GM19099 (cell line): Measurements from ENCODE around the gene CCDC77.

Experiments used
- POLR2A ChIP-seq: IDR thresholded peaks from 3 replicates; pipeline ENCODE4 v1.6.1; 2011; ENCODE audit warnings: low read depth; ENCODE audit not compliant: insufficient read length; ENCODE audit errors: extremely low read depth

Gene CCDC77

GRCh38 chr12:401235-402028 is at the start of gene CCDC77:
CCDC77 (plus strand) TSS chr12:401644; CDS start chr12:409384, 7,740 bp downstream.
- TF ChIP-seq POLR2A, result peak; percentile 56

DNA sequence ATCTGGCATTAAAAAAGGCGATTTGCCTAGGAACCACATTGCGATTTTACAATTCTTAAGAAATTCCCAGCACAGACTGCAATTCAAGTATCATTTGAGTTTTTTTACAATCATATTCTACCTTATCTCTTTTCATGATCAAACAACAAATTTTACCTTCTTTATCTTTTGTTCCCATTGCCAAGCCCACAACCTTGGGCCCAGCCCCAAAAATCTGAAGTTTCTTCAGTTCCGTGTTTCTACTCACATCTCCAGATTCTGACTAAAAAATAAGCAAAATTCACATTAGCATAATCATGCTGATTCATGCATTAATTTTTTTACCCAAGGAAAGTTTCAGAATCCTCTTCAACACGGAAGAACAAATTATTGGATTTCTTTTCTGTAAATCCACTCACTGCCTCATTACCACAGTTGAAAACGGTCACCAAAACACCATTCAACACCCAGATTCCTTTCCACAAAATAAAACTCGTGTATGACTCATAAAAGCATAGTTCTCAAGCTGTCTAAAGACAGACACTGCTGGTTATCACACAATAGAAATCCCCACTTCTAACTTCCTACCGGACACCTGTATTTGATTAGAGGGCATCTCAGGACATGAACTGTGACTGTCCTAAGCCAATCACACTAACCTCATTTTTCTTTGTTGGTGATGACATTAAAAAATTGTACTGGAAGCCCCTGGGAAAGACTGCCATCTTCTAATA is 45.0 kb upstream of the CCDC77 start:
- TF ChIP-seq POLR2A, result no peak

- TF ChIP-seq POLR2A, result no peak
Measured at GRCh38 chr12:359091-359490, 42.4 kb upstream of the CCDC77 start.

DNA sequence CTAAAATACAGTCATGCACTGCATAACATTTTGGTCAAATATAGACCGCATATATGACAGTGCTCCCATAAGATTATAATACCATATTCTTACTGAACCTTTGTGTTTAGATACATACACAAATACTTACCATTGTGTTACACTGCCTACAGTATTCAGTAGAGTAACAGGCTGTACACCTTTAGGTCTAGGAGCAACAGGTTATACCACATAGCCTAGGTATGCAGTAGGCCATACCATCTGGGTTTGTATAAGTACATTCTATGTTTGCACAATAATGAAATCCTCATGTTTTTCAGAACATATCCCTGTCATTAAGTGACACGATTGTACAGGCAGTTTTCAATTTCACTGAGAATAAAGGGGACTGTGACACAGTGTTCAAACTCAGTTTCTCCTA is 34.6 kb upstream of the CCDC77 start:
- no peak for TF ChIP-seq POLR2A

DNA sequence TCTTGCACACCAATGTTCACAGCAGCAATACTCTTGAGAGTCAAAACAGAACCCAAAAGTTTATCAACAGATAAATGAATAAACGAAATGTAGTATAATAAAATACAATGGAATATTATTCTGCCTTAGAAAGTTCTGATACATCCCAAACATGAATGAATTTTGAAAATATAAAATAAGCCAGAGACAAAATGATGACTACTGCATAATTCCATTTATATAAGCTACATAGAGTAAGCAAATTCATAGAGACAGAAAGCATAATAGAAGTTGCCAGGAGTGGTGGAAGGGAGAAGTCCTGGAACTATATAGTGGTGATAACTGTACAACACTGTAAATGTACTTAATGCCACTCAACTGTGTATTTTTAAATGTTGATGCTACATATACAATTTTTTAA is 33.5 kb upstream of the CCDC77 start:
- TF ChIP-seq POLR2A, result no peak

GRCh38 chr12:386651-387050 is 14.8 kb upstream of the CCDC77 start:
- TF ChIP-seq POLR2A, result no peak

GRCh38 chr12:388012-388411 is 13.4 kb upstream of the CCDC77 start:
- TF ChIP-seq POLR2A, result no peak

- TF ChIP-seq POLR2A, result no peak
Measured at GRCh38 chr12:388541-389141, 12.8 kb upstream of the CCDC77 start.

- TF ChIP-seq POLR2A, result peak; percentile 68
Measured at GRCh38 chr12:389142-390096, 12.0 kb upstream of the CCDC77 start, which contains the start of gene KDM5A. KDM5A (minus strand) TSS chr12:389320; CDS start chr12:389091, 229 bp downstream.

GRCh38 chr12:400828-401227 is 616 bp upstream of the CCDC77 start:
- no peak for TF ChIP-seq POLR2A

DNA sequence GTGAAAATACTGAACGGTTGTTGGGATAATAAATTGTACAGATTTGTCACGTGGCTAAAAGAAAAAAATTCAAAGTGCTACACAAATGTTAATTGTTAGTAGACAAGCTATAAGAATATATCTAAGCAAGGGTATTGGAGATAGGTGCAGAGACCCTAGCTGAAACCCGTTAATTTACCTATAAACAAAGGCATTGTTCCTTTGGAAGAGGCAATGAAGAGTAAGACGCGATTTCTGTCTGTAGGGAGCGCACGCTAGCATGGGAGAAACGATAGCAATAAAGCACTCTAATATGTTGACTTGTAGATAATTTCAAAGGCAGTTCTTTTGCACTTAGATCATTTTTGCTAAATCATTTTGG is 565 bp downstream of the CCDC77 start:
- TF ChIP-seq POLR2A, result no peak

GRCh38 chr12:414859-415258 is 13.4 kb downstream of the CCDC77 start:
- no peak for TF ChIP-seq POLR2A

GRCh38 chr12:418432-418831 is 17.0 kb downstream of the CCDC77 start:
- TF ChIP-seq POLR2A, result no peak

GRCh38 chr12:422526-422925 is 21.1 kb downstream of the CCDC77 start:
- no peak for TF ChIP-seq POLR2A
